GM18867 (cell line): Measurements from ENCODE around the gene CABP4.
"Not testable (repeated sequence)": the region's sequence is repeated elsewhere in the genome, so short reads cannot be mapped to it uniquely, and the experiment has no call there.

Experiments
- ATAC-seq: cut with Tn5 transposase; IDR thresholded peaks from one replicate; pipeline ENCODE4 v1.9.1; 2021; ENCODE audit warnings: mild to moderate bottlenecking, moderate library complexity; ENCODE audit not compliant: unreplicated experiment

CABP4 gene

DNA sequence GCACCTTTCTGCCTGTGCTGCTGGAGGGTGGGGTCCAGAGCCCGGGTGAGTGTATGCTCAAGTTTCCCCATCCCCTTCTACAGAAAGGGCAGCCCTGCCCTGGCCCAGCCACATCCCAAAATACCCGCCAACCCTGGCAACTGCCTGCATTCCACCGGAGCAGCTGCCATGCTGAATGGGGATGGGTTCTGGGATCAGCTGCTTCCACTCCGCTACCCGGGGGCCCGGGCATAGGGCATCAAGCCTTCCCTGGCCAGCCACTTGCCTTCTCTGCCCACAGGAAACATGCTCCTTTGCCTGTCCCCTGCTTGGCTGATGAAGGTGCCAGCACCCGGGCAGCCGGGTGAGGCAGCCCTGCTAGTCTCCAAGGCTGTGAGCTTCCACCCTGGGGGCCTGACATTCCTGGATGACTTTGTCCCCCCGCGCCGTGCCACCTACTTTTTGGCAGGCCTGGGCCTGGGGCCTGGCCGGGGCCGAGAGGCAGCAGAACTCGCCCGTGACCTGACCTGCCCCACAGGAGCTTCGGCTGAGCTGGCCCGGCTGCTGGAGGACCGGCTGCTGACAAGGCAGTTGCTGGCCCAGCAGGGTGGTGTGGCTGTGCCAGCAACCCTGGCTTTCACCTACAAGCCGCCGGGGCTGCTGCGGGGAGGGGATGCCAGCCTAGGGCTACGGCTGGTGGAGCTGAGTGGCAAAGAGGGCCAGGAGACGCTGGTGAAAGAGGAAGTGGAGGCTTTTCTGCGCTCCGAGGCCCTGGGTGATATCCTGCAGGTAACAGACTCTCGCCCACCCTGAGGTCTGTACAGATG is 36.5 kb upstream of the CABP4 start:
- no peak for ATAC-seq

DNA sequence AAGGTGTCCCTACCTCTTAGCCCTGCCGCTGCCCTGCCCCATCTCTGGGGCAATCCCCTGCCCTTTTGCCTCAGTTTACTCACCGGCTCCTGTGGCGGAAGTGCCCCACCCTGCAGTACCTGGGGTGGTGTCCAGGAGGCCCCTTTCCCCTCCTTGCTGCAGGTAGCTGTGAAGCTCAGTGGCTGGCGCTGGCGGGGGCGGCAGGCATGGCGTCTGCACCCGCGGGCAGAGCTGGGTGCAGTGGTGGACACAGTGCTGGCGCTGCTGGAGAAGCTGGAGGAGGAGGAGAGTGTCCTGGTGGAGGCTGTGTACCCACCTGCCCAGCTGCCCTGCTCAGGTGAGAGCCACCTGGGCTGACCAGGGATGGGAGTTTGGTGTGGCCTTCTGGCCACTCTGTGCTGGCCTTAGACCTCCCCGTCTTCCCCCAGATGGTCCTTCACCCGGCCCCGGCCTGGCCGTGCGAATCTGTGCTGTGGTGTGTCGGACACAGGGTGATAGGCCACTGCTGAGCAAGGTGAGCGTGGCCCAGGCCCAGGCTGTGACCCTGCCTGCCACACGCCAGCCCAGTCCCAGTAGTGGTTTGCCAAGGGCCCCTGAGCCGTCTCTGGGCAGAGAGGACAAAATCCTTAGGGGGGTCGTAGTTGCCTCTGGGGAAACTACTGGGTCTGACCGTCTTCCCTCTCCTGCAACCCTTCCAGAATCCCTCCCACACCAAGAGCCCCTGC is 35.7 kb upstream of the CABP4 start:
- ATAC-seq = no peak

DNA sequence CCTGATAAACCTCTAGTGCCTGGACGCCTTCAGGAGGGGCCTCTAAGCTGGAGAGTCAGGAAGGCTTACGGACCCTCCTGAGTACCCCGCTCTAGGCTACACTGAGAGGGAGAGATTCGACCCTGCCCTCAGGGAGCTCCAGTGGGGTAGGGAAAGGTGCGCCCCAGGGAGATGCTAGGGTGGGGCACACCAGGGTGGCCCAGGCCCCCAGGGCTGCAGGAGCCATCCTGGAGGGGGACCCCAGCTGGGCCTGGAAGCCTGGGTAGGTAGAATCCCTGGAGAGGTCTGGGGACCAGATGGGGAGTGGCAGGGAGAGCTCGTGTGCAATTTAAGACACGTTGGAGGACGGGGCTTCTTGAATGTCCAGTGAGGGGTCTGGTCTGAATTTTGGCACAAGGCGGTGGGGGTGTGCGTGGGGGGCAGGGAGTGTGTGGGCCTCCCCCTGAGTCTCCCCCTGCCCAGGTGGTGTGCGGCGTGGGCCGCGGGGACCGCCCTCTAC is 35.0 kb upstream of the CABP4 start:
- no peak for ATAC-seq

DNA sequence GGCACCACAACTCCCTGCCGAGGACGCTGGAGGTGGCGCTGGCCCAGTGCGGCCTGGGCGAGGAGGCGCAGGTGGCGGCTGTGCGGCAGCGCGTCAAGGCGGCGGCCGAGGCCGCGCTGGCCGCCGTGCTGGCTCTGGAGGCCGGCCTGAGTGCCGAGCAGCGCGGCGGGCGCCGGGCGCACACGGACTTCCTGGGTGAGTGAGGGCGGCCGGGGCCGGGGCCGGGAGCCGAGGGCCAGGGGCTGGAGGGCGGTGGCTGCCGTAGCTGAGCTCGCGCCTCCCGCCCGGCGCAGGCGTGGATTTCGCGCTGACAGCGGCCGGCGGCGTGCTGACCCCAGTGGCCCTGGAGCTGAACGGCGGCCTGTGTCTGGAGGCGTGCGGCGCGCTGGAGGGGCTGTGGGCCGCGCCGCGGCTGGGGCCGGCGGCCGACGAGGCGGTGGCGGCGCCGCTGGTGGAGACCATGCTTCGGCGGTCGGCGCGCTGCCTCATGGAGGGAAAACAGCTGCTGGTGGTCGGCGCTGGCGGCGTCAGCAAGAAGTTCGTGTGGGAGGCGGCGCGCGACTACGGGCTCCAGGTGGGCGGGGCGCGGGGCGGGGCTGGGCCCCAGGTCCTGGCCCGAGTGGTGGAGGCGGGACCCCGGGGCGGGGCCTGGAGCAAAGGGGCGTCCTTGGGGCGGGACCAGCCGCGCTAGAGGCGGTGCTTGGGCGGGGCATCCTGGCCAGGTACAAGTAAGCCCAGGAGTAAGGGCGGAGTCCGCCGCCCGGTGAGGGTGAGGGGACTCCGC is 34.3 kb upstream of the CABP4 start:
- peak; percentile 83 for ATAC-seq

DNA sequence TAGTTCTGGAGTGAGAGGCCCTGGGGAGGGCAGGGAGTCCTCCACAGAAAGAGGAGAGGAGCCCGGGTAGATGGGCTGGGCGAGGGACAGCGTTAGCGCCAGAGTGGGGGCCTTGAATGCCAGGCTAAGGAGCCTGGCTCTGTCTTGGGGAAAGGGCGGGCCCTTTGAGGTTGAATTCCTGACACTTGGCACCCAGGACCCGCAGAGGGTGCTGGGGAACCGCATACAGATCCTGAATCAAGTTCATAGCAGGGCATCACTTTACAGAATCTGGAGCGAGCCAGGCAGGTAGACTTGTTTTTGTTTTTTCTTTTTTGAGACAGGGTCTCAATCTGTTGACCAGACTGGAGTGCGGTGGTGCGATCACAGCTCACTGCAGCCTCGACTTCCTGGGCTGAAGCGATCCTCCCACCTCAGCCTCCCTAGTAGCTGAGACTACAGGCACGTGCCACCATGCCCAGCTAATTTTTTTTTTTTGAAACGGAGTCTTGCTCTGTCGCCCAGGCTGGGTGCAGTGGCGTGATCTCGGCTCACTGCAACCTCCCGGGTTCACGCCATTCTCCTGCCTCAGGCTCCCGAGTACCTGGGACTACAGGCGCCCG is 33.6 kb upstream of the CABP4 start:
- no peak for ATAC-seq

DNA sequence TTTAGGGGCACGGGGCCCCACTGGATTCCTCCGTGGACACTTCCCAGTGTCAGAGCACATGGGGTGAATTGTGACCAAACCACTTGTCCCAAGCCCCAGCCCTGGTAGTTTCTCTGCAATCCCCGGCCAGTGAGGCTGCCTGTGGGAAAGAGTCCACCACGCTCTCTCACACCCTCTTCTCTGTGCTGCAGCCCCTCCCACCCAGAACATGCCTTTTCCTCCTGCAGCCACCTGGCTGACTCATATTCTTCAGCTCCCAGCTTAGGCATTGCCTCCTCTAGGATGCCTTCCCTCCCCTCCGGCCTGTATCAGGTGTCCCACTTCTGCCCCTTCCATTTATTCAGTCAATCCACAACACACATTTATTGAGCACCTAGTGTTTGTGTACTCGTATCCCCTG is 32.3 kb upstream of the CABP4 start:
- ATAC-seq = no peak

DNA sequence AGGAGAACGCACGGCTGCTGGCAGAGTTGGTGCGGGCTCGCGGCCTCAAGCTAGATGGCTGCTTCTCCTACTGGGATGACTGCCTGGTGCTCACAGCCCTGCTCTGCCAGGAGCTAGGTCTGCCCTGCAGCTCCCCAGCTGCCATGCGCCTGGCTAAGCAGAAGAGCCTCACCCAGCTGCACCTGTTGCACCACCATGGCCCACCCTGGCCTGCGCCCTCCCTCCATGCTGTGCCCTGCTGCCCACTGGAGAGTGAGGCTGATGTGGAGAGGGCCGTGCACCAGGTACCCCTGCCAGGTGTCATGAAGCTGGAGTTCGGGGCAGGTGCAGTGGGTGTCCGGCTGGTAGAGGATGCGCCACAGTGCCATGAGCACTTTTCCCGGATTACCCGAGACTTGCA is 31.7 kb upstream of the CABP4 start:
- no peak for ATAC-seq

DNA sequence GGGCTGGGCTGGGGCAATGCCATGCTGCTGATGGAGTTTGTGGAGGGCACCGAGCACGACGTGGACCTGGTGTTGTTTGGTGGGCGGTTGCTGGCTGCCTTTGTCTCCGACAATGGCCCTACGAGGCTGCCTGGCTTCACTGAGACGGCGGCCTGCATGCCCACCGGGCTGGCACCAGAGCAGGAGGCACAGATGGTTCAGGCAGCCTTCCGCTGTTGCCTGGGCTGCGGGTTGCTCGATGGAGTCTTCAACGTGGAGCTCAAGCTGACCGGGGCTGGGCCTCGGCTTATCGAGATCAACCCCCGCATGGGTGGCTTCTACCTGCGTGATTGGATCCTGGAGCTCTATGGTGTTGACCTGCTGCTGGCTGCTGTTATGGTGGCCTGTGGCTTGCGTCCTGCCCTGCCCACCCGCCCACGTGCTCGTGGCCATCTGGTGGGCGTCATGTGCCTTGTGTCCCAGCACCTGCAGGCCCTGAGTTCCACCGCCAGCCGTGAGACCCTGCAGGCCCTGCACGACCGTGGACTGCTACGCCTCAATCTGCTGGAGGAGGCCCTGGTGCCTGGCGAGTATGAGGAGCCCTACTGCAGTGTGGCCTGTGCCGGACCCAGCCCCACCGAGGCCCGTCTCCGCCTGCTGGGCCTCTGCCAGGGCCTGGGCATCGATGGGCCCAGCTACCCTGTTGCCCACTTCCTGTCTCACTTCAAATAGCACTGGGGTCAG is 31.1 kb upstream of the CABP4 start:
- ATAC-seq = no peak

DNA sequence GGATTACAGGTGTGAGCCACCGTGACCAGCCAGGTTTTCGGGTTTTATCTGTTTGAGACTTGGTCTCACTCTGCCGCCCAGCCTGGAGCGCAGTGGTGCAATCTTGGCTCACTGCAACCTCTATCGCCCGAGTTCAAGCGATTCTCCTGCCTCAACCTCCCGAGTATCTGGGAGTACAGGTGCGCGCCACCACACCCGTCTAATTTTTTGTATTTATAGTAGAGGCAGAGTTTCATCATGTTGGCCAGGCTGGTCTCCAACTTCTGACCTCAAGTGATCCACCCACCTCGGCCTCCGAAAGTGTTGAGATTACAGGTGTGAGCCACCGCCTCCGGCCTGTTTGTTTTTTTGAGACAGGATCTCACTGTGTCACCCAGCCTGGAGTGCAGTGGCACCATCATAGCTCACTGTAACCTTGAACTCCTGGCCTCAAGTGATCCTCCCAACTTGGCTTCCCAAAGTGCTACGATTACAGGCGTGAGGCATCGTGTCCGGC is 27.7 kb upstream of the CABP4 start:
- ATAC-seq = not testable (repeated sequence)

DNA sequence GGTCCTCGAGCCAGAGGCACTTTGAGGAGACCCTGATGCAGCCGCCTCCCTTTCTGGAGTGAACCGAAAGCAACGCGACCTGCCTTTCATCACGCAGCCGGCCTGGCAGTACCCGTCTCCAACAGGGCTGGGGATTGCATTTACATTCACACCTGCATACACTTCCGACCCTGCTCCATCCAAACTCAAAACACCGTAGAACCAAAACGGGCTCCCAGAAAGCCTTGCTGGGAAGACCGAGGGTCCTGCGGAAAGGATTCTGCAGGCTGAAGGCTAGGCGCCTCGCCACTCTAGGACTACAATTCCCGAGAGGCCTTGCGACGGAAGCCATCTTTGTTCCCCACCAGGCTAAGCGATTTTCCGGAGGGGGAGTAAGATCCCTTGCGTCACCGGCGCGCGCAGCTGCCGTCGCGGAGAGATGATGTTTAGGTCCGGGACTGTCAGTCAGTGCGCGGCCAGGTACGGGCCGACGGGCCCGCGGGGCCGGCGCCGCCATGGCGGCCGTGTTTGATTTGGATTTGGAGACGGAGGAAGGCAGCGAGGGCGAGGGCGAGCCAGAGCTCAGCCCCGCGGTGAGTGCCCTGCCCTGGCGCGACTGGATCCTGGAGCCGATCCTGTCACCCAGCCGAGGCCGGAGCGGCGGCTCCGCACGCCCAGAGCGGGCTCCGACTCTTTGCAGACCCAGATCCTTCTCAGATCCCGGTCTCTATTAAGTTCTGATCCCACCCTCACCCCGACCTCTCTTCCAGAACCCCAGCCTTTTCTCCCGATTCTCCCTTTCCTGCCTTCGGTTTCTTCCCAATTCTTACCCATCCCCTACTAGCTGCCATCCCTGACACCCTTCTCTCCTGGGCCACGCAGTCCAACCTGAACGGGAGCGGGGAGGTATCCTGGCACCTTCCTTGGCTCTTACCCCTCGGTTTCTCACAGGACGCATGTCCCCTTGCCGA is 26.8 kb upstream of the CABP4 start, which contains the start of gene RPS6KB2:
TSS of gene RPS6KB2 (plus strand) at position 443 of the 950 bp plus-strand sequence. CDS start at position 495, 52 bp downstream.
- ATAC-seq = peak; percentile 81

DNA sequence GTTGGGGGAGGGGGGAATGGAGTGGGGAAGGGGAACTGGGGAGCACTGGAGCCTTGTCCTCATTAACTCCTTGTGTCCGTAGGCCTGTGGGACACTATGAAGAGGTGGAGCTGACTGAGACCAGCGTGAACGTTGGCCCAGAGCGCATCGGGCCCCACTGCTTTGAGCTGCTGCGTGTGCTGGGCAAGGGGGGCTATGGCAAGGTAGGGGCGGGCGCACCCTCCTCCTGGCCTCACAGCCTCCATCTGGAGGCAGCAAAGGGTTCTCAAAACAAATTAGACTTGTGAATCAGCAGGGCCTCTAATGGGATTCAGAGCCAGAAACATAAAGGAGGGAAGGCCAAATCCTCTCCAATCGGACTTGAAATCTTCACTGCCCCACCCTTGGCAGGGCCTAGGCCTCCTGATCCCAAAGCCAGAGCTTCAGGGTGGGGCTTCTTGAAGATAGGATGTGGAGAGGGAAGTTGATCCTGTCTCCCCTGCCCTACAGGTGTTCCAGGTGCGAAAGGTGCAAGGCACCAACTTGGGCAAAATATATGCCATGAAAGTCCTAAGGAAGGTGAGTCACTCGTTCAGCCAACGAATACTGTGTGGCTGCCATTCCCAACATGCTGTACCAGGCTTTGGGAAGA is 26.0 kb upstream of the CABP4 start:
- no peak for ATAC-seq

DNA sequence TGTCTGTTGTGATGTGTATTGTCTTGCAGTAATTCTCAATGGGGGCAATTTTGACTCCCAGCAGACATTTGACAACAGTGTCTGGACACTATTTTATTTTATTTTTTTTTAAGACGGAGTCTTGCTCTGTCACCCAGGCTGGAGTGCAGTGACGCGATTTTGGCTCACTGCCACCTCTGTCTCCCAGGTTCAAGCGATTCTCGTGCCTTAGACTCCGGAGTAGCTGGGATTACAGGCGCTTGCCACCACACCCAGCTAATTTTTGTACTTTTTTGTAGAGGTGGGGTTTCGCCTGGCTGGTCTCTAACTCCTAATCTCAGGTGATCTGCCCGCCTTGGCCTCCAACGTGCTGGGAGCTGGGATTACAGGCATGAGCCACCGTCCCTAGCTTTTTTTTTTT is 25.4 kb upstream of the CABP4 start:
- no peak for ATAC-seq

DNA sequence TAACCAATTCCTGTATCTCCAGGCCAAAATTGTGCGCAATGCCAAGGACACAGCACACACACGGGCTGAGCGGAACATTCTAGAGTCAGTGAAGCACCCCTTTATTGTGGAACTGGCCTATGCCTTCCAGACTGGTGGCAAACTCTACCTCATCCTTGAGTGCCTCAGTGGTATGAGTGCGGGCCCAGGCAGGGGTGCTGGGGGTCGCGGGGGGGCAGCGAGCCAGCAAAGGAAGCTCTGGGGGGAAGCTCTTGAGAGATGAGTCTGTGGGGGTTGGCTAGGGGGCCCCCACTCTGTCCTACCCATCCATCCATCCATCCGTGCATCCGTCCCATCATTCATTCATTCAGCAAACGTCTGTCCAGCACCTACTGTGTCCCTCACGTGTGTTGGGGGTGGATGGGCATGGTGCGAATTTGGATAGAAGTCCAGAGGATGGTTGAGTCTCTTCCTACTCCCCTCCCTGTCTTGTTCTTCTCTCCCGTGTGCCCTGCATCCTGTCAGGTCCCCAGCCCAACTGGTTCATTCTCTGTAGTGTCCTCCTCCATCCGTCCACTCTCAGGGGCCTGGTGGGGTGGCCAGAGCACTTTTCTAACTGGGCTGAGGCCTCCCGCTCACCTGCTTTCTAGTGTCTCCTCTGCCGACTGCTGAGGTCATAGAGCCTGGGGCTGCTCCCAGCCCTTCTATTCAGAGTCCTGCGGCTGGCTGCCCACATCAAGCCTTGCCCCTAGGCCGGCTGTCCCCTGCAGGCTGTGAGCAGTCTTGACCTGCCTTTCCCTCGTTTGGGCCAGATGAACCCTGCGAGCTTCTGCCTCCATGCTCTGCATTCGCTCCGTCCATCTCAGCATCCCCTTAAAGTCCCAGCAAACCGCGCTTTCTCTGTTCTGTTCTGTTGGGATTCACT is 23.6 kb upstream of the CABP4 start:
- no peak for ATAC-seq

DNA sequence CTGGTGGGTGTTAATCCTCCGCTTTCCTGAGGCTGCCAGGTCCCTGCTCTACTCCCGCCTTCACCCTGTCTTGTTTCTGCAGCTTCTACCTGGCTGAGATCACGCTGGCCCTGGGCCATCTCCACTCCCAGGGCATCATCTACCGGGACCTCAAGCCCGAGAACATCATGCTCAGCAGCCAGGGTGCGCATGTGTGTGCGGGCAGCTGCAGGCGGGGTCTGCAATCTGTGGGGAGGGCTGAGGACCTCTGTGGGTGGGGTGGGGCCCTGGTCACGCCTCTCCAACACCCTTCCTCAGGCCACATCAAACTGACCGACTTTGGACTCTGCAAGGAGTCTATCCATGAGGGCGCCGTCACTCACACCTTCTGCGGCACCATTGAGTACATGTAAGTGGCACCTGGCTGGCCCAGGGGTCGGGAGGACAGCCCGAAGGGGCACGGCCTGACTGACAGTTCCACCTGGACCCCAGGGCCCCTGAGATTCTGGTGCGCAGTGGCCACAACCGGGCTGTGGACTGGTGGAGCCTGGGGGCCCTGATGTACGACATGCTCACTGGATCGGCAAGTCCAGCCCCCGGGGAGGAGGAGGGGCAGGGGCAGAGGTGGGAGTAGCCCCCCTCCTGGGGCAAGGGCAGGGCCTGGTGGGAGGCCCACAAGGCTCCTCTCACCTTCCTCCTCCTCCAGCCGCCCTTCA is 22.4 kb upstream of the CABP4 start:
- ATAC-seq = no peak

DNA sequence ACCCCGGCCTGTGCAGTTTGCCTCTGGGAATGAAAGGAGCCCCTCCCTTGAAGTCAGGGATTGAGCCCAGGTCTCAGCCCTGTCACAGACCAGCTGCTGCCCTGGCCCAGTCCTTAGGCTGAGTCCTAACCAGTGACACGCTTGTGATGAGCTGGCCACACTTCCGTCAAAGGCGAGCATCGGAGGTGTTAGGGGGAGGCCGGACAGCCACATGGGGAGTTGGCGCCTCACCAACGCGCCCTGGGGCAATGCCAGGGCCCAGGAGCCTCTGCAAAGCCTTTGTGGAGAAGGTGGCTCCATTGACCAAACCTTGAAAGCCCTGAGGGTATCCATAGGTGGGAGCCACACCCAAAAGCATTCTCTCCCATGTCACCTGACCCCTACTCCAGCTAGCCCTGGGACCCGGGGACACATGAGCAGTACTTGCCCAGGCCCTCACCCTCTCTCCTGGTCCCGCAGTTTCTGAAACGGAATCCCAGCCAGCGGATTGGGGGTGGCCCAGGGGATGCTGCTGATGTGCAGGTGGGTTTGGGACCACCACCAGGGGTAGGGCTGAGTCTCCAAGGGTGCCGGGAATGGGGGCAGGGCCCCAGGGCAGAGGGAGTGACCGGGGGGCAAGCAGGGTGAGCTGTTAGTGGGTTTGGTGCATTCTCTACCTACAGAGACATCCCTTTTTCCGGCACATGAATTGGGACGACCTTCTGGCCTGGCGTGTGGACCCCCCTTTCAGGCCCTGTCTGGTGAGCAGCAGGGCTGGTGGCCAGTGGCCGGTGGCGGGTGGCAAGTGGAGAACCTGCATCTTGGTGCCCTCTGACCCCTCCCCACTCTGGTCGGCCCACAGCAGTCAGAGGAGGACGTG is 21.4 kb upstream of the CABP4 start:
- ATAC-seq = no peak

DNA sequence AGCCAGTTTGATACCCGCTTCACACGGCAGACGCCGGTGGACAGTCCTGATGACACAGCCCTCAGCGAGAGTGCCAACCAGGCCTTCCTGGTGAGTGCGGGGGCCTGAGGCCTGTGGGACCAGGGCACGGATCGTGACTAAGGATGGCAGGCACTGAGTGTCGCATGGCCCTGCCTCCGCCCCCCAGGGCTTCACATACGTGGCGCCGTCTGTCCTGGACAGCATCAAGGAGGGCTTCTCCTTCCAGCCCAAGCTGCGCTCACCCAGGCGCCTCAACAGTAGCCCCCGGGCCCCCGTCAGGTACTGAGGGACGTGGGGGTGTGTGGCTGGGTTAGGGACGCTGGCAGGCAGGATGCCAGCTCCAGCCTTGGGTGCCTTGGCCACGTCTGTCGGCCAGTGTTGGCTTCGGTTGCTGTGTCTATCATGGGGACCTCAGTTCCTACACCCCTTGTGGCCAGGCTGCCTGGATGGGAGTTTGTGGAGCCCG is 20.7 kb upstream of the CABP4 start:
- ATAC-seq = no peak
